ENCODE results near the gene YIPF4.

DNA sequence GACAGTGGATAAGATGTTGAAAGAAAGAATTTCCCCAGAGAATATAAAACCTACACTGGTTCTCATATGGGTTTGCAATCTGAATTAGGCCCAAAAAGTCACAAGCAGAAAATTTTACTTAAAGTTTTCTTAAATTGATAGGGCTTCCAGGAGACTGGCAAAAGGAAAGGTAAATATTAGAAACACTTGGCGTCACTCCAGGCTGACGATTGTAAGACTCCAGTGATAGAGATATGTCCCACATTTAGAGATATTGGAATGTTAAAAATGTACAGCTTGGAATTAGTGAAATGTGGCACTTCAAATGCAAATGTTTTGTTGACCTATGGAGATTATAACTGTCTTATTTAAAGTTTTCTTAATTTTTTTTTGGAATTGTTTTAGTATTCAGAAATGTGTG, 14.0 kb downstream of the YIPF4 start:
- TF ChIP-seq POLR2A (IDR thresholded peaks at IDR 0.05), result no peak
- TF ChIP-seq CTCF (IDR thresholded peaks at IDR 0.05 in 4 of 5, conservative IDR thresholded peaks at IDR 0.05 in 1 of 5), result no peak

Data from gastrocnemius medialis (tissue), 4 donors.